ENCODE data around the gene SUV39H2.
"Not testable (repeated sequence)": the region's sequence is repeated elsewhere in the genome, so short reads cannot be mapped to it uniquely, and the experiment has no call there.

The SUV39H2 gene

GRCh38 chr10:14930610-14931009 is 51.9 kb downstream of the SUV39H2 start:
- no peak for DNase-seq

GRCh38 chr10:14936584-14936983 is 57.9 kb downstream of the SUV39H2 start:
- no peak for DNase-seq

- not testable (repeated sequence) for DNase-seq
These were observed 60.3 kb downstream of the SUV39H2 start for GRCh38 chr10:14938971-14939370.

- not testable (repeated sequence) for DNase-seq
These were observed 63.7 kb downstream of the SUV39H2 start for GRCh38 chr10:14942147-14942949.

- not testable (repeated sequence) for DNase-seq
These were observed 64.3 kb downstream of the SUV39H2 start for GRCh38 chr10:14942950-14943338.

- no peak for DNase-seq
These were observed 66.4 kb downstream of the SUV39H2 start for GRCh38 chr10:14945108-14945507.

GRCh38 chr10:14947268-14947667 is 68.6 kb downstream of the SUV39H2 start:
- DNase-seq, result no peak

- no peak for DNase-seq
These were observed 70.6 kb downstream of the SUV39H2 start for GRCh38 chr10:14949291-14949690.

GRCh38 chr10:14952851-14953423 is 74.3 kb downstream of the SUV39H2 start:
- no peak for DNase-seq

- no peak for DNase-seq
These were observed 74.8 kb downstream of the SUV39H2 start for GRCh38 chr10:14953424-14954000.
